ENCODE measurements around the gene MRPS35.

- TF ChIP-seq CTCF (IDR thresholded peaks at IDR 0.05) = no peak
- no peak for TF ChIP-seq POLR2AphosphoS5 (IDR thresholded peaks at IDR 0.05)
- no peak for TF ChIP-seq POLR2A (IDR thresholded peaks at IDR 0.05)
Measured at GRCh38 chr12:27733791-27734190, 23.2 kb downstream of the MRPS35 start.

Measured in transverse colon (tissue), 4 donors.